SK-N-MC (cell line): ENCODE data around the gene ANKRD40CL.

Source experiments
- EZH2 ChIP-seq: fragments of 200-600 bp; sonication (generic); IDR thresholded peaks from one replicate; pipeline ENCODE4 v1.6.1; 2017; ENCODE audit warnings: antibody characterized with exemption
- POLR2AphosphoS5 ChIP-seq: IDR thresholded peaks from 2 replicates; pipeline ENCODE4 v1.6.1; 2012; ENCODE audit warnings: mild to moderate bottlenecking, low read depth, low read length, borderline replicate concordance

- TF ChIP-seq POLR2AphosphoS5 (no peak), EZH2 (no peak)
Observed at GRCh38 chr17:50793007-50793406, 25.7 kb upstream of the ANKRD40CL start.
